Measurements from ENCODE around the gene RNF128. TPM values are rescaled to one million over a fixed set of nuclear protein-coding genes. Genes with fewer than 3 reads are reported as not detected.

The RNF128 gene, protein sequence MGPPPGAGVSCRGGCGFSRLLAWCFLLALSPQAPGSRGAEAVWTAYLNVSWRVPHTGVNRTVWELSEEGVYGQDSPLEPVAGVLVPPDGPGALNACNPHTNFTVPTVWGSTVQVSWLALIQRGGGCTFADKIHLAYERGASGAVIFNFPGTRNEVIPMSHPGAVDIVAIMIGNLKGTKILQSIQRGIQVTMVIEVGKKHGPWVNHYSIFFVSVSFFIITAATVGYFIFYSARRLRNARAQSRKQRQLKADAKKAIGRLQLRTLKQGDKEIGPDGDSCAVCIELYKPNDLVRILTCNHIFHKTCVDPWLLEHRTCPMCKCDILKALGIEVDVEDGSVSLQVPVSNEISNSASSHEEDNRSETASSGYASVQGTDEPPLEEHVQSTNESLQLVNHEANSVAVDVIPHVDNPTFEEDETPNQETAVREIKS
- polyA plus RNA-seq (2013, experiment 1 of 2) = 0.38 TPM
- 0.36 TPM for polyA plus RNA-seq (2013, experiment 2 of 2)

DNA sequence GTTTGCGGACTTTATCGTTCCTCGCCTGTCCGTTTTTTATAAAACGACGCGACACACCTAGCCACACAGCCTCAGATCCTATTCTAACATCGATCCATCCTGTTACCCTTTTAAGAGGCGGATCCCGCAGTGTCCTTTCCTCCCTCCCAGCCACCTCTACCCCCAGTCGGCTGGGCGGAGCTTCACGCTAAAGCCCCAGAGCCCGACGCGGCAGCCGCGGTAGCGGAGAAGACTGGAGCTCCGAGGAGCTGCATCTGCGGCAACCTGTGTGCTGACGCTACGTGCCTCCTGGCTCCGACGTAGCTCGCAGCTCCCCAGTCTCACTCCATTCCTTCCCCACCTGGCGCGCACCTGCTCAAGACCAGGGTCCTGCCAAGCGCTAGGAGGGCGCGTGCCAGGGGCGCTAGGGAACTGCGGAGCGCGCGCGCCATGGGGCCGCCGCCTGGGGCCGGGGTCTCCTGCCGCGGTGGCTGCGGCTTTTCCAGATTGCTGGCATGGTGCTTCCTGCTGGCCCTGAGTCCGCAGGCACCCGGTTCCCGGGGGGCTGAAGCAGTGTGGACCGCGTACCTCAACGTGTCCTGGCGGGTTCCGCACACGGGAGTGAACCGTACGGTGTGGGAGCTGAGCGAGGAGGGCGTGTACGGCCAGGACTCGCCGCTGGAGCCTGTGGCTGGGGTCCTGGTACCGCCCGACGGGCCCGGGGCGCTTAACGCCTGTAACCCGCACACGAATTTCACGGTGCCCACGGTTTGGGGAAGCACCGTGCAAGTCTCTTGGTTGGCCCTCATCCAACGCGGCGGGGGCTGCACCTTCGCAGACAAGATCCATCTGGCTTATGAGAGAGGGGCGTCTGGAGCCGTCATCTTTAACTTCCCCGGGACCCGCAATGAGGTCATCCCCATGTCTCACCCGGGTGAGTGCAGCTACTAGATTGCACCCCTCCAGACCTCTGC is at the start of gene RNF128:
Gene RNF128 (plus strand): TSS at position 217 of the 953 bp plus-strand sequence. CDS start 213 bp downstream, at position 430.
- no peaks in the 10 kb centered on the region for H3K4me1 ChIP-seq (ENCODE audit: control insufficient read depth, low read depth, low read length)
- H2BK15ac ChIP-seq (replicated peaks; ENCODE audit: low read depth) = no peak within 1 kb of the TSS
- no peaks in the 10 kb centered on the region for H3K79me2 ChIP-seq (ENCODE audit: control insufficient read depth, insufficient read depth, low read length)
- no peak within 1 kb of the TSS for H2BK5ac ChIP-seq (ENCODE audit: low read length)
- no peak within 1 kb of the TSS for H3K27ac ChIP-seq (ENCODE audit: low read depth, low read length)
- peak within 1 kb of the TSS; percentile 67 for H3K56ac ChIP-seq (ENCODE audit: low read length)
- H3K79me1 ChIP-seq (ENCODE audit: low read length) = no peaks in the 10 kb centered on the region
- peak within 1 kb of the TSS; percentile 56 for H3K4me2 ChIP-seq (ENCODE audit: low read length)
- H3K4me3 ChIP-seq (ENCODE audit: low read length) = peak within 1 kb of the TSS; percentile 10
- H3K23ac ChIP-seq (ENCODE audit: low read length) = no peak within 1 kb of the TSS
- no peak within 1 kb of the TSS for H3K4ac ChIP-seq (ENCODE audit: low read depth, low read length)
- H2BK120ac ChIP-seq (ENCODE audit: low read depth, low read length) = no peak within 1 kb of the TSS
- H3K18ac ChIP-seq (ENCODE audit: low read length) = no peak within 1 kb of the TSS
- WGBS (ENCODE audit: extremely low coverage, insufficient coverage, low lambda C conversion rate) = no CpG with 5 or more reads among the region's 79 CpGs
- H2AK5ac ChIP-seq (ENCODE audit: low read length) = no peak within 1 kb of the TSS
- peaks cover 3% of the 10 kb centered on the region for H3K27me3 ChIP-seq (ENCODE audit: insufficient read depth, low read length, poor library complexity)
- H4K8ac ChIP-seq (ENCODE audit: low read depth, low read length) = no peak within 1 kb of the TSS
- DNase-seq = peak; percentile 80
- H3K36me3 ChIP-seq (ENCODE audit: control insufficient read depth, insufficient read depth, low read length) = no peaks in the 10 kb centered on the region
- H4K5ac ChIP-seq (ENCODE audit: low read length) = no peak within 1 kb of the TSS
- peak within 1 kb of the TSS; percentile 44 for H3K9ac ChIP-seq (ENCODE audit: low read length)

DNA sequence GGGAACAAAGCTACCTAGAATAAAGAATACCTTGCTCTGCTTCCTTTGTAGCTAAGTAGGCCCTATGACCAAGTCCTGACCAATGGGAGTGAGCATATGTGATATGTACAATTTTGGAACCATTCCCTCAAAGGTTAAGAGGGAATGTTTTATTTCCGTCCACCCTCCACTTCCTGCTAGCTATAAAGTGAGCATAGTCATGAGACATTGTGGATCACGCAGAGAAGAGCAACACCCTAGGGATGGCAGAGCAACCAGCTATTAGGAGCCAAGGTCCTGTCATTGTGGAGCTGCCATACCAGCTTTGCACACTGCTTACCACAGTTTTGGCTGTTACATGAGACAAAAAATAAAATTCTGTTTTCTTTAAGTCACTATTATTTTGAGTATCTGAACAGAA is 45.8 kb upstream of the RNF128 start:
- WGBS (ENCODE audit: extremely low coverage, insufficient coverage, low lambda C conversion rate) = no CpG with 5 or more reads among the region's 2 CpGs

DNA sequence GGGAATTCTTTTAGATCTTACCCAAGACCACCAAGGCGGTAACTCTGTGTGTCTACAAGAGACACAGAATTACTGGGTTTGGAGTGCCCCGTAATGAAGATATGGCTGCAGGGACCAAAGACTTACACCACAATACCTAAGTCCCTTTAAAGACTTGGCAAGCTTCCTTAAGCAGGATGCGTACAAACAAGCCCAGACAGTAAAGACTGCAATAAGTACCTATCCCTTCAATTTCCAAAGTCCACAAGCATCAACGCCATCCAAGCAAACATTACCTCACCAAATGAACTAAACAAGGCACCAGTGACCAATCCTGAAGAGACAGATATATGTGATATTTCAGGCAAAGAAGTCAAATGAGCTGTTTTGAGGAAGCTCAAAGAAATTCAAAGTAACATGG is 42.3 kb upstream of the RNF128 start:
- H3K4me1 ChIP-seq (ENCODE audit: control insufficient read depth, low read depth, low read length) = no peaks in the 10 kb centered on the region
- H4K5ac ChIP-seq (ENCODE audit: low read length) = no peak overlapping the region
- no peaks in the 10 kb centered on the region for H3K27me3 ChIP-seq (ENCODE audit: insufficient read depth, low read length, poor library complexity)
- no peak overlapping the region for H2BK120ac ChIP-seq (ENCODE audit: low read depth, low read length)
- no peaks in the 10 kb centered on the region for H3K79me2 ChIP-seq (ENCODE audit: control insufficient read depth, insufficient read depth, low read length)
- no peak overlapping the region for H4K8ac ChIP-seq (ENCODE audit: low read depth, low read length)
- no peak overlapping the region for H2BK5ac ChIP-seq (ENCODE audit: low read length)
- no peak overlapping the region for H3K27ac ChIP-seq (ENCODE audit: low read depth, low read length)
- no peak overlapping the region for H3K9ac ChIP-seq (ENCODE audit: low read length)
- H3K56ac ChIP-seq (ENCODE audit: low read length) = no peak overlapping the region
- no peak overlapping the region for H3K4ac ChIP-seq (ENCODE audit: low read depth, low read length)
- no peaks in the 10 kb centered on the region for H3K36me3 ChIP-seq (ENCODE audit: control insufficient read depth, insufficient read depth, low read length)
- DNase-seq = no peak
- H3K4me2 ChIP-seq (ENCODE audit: low read length) = no peak overlapping the region
- H2BK15ac ChIP-seq (replicated peaks; ENCODE audit: low read depth) = no peak overlapping the region
- H2AK5ac ChIP-seq (ENCODE audit: low read length) = no peak overlapping the region
- no peaks in the 10 kb centered on the region for H3K79me1 ChIP-seq (ENCODE audit: low read length)
- no peak overlapping the region for H3K23ac ChIP-seq (ENCODE audit: low read length)
- WGBS (ENCODE audit: extremely low coverage, insufficient coverage, low lambda C conversion rate) = no CpG with 5 or more reads among the region's 4 CpGs
- H3K4me3 ChIP-seq (ENCODE audit: low read length) = no peak overlapping the region
- H3K18ac ChIP-seq (ENCODE audit: low read length) = no peak overlapping the region

More for the DNA sequence above, 45.8 kb upstream of the RNF128 start:
- DNase-seq = no peak
- no peak overlapping the region for H2BK15ac ChIP-seq (replicated peaks; ENCODE audit: low read depth)
- no peak overlapping the region for H3K4me2 ChIP-seq (ENCODE audit: low read length)
- H3K4ac ChIP-seq (ENCODE audit: low read depth, low read length) = no peak overlapping the region
- no peak overlapping the region for H3K27ac ChIP-seq (ENCODE audit: low read depth, low read length)
- no peak overlapping the region for H4K8ac ChIP-seq (ENCODE audit: low read depth, low read length)
- H2BK120ac ChIP-seq (ENCODE audit: low read depth, low read length) = no peak overlapping the region
- no peak overlapping the region for H3K9ac ChIP-seq (ENCODE audit: low read length)
- no peaks in the 10 kb centered on the region for H3K36me3 ChIP-seq (ENCODE audit: control insufficient read depth, insufficient read depth, low read length)
- no peak overlapping the region for H3K23ac ChIP-seq (ENCODE audit: low read length)
- no peaks in the 10 kb centered on the region for H3K27me3 ChIP-seq (ENCODE audit: insufficient read depth, low read length, poor library complexity)
- H3K79me2 ChIP-seq (ENCODE audit: control insufficient read depth, insufficient read depth, low read length) = no peaks in the 10 kb centered on the region
- H2AK5ac ChIP-seq (ENCODE audit: low read length) = no peak overlapping the region
- no peak overlapping the region for H4K5ac ChIP-seq (ENCODE audit: low read length)
- no peak overlapping the region for H3K56ac ChIP-seq (ENCODE audit: low read length)
- H2BK5ac ChIP-seq (ENCODE audit: low read length) = no peak overlapping the region
- no peak overlapping the region for H3K18ac ChIP-seq (ENCODE audit: low read length)
- H3K4me1 ChIP-seq (ENCODE audit: control insufficient read depth, low read depth, low read length) = no peaks in the 10 kb centered on the region
- no peaks in the 10 kb centered on the region for H3K79me1 ChIP-seq (ENCODE audit: low read length)
- no peak overlapping the region for H3K4me3 ChIP-seq (ENCODE audit: low read length)

DNA sequence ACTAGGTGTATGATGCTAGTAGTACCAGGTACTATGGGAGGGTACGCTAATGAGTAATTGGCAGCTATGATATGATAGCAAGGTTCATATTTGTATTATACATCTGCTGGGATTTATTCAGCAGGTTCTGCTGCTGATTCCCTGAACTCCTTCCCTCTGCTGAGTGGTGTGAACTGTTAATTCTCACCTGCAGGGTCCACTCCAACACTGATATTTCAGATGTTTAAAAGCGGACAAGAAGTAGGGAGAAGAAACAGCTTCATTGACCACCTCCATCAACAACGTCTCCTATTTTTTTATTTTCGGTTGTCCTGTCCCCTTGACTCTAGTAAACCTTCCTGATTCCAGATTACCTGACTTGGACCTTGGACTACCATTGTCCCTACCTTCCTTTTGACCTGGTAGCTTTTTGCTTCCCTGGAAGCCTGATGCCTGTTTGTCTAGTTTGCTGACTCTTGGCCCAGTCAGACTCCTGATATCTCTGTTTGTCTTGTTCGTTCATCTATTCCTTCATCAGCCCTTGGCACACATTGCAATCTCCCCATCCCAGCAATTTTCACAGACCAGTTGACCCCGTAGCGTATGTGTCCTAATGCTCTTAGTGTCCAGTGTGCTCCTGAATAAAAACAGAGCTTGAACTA is 34.0 kb upstream of the RNF128 start:
- Histone ChIP-seq H3K4me3 (ENCODE audit: low read length) (no peak overlapping the region), H3K36me3 (ENCODE audit: control insufficient read depth, insufficient read depth, low read length) (no peaks in the 10 kb centered on the region), H4K8ac (ENCODE audit: low read depth, low read length) (no peak overlapping the region), H3K4me2 (ENCODE audit: low read length) (no peak overlapping the region), H3K27me3 (ENCODE audit: insufficient read depth, low read length, poor library complexity) (no peaks in the 10 kb centered on the region), H3K79me2 (ENCODE audit: control insufficient read depth, insufficient read depth, low read length) (no peaks in the 10 kb centered on the region), H3K4me1 (ENCODE audit: control insufficient read depth, low read depth, low read length) (no peaks in the 10 kb centered on the region), H2AK5ac (ENCODE audit: low read length) (no peak overlapping the region), H3K9ac (ENCODE audit: low read length) (no peak overlapping the region), H3K56ac (ENCODE audit: low read length) (no peak overlapping the region), H3K23ac (ENCODE audit: low read length) (no peak overlapping the region), H3K79me1 (ENCODE audit: low read length) (no peaks in the 10 kb centered on the region), H3K27ac (ENCODE audit: low read depth, low read length) (no peak overlapping the region), H2BK15ac (replicated peaks; ENCODE audit: low read depth) (no peak overlapping the region), H4K5ac (ENCODE audit: low read length) (no peak overlapping the region), H3K4ac (ENCODE audit: low read depth, low read length) (no peak overlapping the region), H2BK5ac (ENCODE audit: low read length) (no peak overlapping the region), H3K18ac (ENCODE audit: low read length) (no peak overlapping the region), H2BK120ac (ENCODE audit: low read depth, low read length) (no peak overlapping the region)
- no CpG with 5 or more reads among the region's 7 CpGs for WGBS (ENCODE audit: extremely low coverage, insufficient coverage, low lambda C conversion rate)
- no peak for DNase-seq

DNA sequence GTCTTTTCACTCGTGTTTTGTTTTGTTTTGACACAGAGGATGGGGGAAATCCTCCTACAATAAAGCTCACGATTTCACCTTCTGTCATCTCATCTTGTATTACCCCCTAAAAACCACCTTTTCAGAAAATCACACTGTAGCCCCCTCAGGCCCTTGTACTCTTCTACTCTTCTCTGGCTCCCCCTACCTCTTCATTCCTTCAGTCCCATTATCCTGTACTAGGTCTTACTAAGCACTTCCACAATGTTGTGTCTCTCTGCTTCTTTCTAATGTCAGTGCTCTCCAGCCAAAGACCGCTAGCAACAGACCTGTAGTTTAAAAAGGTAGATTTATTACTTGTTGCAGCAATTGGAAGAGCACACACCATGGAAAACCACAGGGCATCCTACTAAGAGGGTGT is 30.0 kb upstream of the RNF128 start:
- Histone ChIP-seq H2BK120ac (ENCODE audit: low read depth, low read length) (no peak overlapping the region), H3K27ac (ENCODE audit: low read depth, low read length) (no peak overlapping the region), H3K27me3 (ENCODE audit: insufficient read depth, low read length, poor library complexity) (no peaks in the 10 kb centered on the region), H4K8ac (ENCODE audit: low read depth, low read length) (no peak overlapping the region), H3K56ac (ENCODE audit: low read length) (no peak overlapping the region), H3K18ac (ENCODE audit: low read length) (no peak overlapping the region), H3K23ac (ENCODE audit: low read length) (no peak overlapping the region), H2BK5ac (ENCODE audit: low read length) (no peak overlapping the region), H3K4ac (ENCODE audit: low read depth, low read length) (no peak overlapping the region), H4K5ac (ENCODE audit: low read length) (no peak overlapping the region), H3K4me3 (ENCODE audit: low read length) (no peak overlapping the region), H3K36me3 (ENCODE audit: control insufficient read depth, insufficient read depth, low read length) (no peaks in the 10 kb centered on the region), H2BK15ac (replicated peaks; ENCODE audit: low read depth) (no peak overlapping the region), H3K4me1 (ENCODE audit: control insufficient read depth, low read depth, low read length) (no peaks in the 10 kb centered on the region), H3K79me1 (ENCODE audit: low read length) (no peaks in the 10 kb centered on the region), H3K79me2 (ENCODE audit: control insufficient read depth, insufficient read depth, low read length) (no peaks in the 10 kb centered on the region), H3K9ac (ENCODE audit: low read length) (no peak overlapping the region), H2AK5ac (ENCODE audit: low read length) (no peak overlapping the region), H3K4me2 (ENCODE audit: low read length) (no peak overlapping the region)
- WGBS (ENCODE audit: extremely low coverage, insufficient coverage, low lambda C conversion rate) = no CpG with 5 or more reads among the region's 3 CpGs
- DNase-seq = peak; percentile 19

All from mesendoderm (in vitro differentiated cells).